Activated CD4-positive, alpha-beta T cell treated with anti-CD3 and anti-CD28 coated beads for 24 hours (primary cell): ENCODE data around the gene SMC5.
"Not testable (repeated sequence)": the region's sequence is repeated elsewhere in the genome, so short reads cannot be mapped to it uniquely, and the experiment has no call there.

Experiments
- DNase-seq, 2 donors: peaks; one replicate each; pipeline ENCODE4 v3.0.0-alpha.2; 2020; ENCODE audit warnings: low read depth in 2 of 2

The SMC5 gene

GRCh38 chr9:70263421-70263820, 4.6 kb downstream of the SMC5 start:
- DNase-seq = no peak

- DNase-seq = no peak
Observed at GRCh38 chr9:70278305-70278704, 19.5 kb downstream of the SMC5 start.

GRCh38 chr9:70283848-70284247, 25.1 kb downstream of the SMC5 start:
- no peak for DNase-seq

DNA sequence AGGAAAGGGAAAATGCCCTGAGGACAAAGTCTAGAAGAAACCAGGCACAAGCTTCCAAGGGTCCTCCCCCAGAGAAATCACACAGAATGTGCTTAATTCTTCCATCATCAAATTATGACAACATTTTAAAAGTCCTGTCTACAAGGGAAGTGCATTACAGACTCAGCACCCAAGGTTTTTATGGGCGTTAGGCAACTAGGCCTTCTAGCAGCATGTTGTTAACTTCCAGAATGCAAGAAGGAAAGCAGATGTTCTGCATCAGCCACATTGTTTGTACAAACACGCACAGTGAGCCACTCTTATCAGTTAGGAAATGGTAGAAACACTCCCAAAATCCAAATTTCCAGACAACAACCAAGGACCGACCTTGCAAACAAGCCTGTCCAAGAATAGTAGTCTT, 26.5 kb downstream of the SMC5 start:
- no peak for DNase-seq

DNA sequence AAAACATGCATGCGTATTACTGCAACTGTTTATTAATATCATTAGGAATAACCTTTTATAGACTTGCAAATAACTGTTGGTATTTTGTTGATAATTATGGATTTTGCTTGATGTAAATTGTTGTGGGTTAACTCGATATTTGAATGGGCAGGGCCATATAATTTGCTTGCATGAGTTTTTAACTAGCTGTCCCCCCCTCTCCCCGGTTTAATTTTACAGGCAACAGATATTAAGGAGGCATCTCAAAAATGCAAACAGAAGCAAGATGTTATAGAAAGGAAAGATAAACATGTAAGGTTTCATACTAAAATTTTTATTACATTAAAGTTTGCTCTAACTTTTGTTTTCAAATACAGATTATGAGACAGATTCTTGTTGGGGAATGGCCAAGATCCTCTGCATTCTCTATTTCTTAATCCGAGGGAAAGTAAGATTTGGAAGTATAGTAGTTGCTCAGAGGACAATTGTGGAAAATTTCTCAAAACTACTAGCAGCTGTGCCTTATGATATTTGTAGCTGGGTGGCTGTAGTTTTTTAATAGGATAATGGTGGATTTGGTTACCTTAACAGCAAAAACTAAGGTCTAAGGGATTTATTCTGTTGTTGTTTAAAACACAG, 27.3 kb downstream of the SMC5 start:
- DNase-seq = no peak

GRCh38 chr9:70290626-70291025, 31.8 kb downstream of the SMC5 start:
- no peak for DNase-seq

DNA sequence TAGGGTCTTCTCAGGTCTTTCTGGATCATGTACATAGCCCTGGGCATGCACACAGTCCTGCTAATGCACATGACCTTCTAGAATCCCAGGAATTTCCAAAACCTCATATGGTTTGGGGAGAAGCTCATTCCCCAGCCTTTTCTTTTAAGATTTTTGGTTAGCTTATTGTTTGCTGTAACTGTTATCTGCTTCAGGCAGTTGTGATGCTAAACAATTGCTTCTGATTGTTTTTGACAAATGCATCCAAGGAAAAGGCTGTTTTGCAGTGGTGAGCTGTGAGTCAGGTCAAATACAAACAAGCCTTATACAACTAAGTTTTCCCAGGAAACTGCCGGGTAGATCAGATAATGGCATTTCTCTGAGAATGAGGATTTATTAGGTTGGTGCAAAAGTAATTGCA, 32.7 kb downstream of the SMC5 start:
- no peak for DNase-seq

GRCh38 chr9:70292253-70292652, 33.5 kb downstream of the SMC5 start:
- no peak for DNase-seq

DNA sequence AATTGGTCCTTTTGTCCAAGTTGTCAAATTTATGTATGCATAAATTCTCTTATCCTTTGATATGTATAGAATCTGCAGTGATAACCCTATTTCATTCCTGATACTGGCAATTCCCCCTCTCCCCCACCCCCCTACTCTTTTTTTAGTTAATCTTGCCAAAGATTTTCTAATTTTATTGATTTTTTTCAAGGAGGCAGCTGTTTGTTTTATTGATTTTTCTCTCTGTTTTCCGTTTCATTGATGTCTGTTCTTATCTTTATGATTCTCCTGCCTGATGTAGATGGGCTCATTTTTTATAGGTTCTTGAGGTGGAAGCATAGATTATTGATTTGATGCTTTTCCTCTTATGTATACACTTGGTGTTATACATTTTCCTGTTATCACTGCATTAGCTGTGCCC, 34.4 kb downstream of the SMC5 start:
- no peak for DNase-seq

GRCh38 chr9:70297141-70297540, 38.4 kb downstream of the SMC5 start:
- DNase-seq = no peak

DNA sequence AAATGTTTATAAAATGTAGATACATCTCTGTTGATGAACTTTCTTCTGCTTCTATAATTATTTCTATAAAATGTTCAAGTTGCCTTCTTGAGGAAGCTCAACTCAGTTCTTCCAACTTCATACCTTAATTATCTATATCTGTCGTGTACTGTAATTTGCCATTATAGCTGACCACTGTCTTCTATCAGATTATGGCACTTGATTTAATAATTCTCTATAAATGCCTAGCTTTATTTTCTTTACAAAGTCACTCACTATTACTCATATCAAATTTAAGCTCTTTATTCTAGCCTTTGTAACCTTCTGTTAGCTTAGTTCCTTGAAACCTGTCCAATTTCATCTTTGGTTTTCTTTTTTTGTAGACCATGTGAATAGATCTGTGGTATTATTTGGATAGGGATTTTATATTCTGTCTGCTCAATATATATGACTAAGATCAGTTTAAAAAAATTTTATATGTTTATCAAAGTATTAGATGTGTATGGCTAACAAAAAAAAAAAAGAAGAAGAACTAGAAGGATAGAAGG, 39.5 kb downstream of the SMC5 start:
- DNase-seq = no peak

GRCh38 chr9:70303268-70303667, 44.5 kb downstream of the SMC5 start:
- DNase-seq = no peak

GRCh38 chr9:70304810-70305209, 46.0 kb downstream of the SMC5 start:
- no peak for DNase-seq

DNA sequence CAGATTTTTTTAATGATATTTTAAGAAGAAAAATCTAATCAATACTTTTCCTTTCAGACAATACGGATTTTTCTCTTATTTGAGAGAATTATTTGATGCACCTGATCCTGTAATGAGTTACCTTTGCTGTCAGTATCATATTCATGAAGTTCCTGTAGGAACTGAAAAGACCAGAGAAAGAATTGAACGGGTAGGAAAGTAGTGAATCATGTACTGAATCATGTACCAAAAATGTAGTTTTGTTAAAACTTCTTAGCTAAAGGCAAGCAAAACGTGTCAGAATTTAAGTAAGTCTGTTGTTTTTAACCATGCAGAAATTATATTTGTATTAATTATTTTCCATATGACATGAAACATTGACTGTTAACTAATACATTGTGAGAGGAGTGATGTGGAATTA, 56.6 kb downstream of the SMC5 start:
- DNase-seq = no peak

GRCh38 chr9:70318002-70318401, 59.2 kb downstream of the SMC5 start:
- DNase-seq = no peak

DNA sequence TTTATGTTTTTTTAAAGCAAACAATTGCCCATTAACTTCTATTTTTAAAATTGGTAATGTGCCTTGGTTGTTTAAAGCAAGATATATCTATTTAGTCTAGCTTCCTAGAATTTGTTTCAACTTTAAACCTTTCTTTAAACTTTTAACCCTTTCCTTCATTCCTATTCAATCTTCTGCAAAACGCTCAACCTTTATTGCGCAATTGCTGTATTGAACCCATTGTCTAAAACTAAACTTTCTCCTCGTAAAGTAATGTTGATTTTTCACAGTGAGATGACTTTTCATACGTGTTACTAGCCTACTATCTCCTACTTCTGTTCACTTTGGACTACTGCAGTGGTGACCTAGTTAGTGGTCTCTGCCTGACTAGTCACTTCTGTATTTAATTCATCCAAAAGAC, 63.3 kb downstream of the SMC5 start:
- DNase-seq = no peak

DNA sequence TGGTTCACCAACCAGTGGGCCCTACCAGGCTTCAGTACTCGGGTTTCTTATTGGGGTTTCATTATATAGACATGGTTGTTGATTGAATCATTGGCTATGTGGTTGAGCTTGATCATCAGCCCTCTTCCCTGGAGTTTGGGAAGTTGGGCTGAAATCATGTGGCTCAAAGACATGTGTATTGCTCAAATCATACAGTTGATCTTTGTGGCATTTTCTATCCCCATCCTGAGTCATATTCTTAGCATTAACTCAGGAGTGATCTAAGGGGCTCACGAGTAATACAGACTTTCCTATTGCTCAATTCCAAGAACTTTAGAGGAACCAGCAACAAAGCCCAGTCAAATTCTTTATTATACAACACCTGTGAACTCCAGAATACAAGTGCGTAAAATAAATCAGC, 66.2 kb downstream of the SMC5 start:
- no peak for DNase-seq

- DNase-seq = not testable (repeated sequence)
Observed at GRCh38 chr9:70328625-70329024, 69.8 kb downstream of the SMC5 start.

GRCh38 chr9:70340572-70340971, 81.8 kb downstream of the SMC5 start:
- DNase-seq = no peak

GRCh38 chr9:70347046-70347445, 88.3 kb downstream of the SMC5 start:
- DNase-seq = no peak

GRCh38 chr9:70352356-70352755, 93.6 kb downstream of the SMC5 start:
- no peak for DNase-seq

DNA sequence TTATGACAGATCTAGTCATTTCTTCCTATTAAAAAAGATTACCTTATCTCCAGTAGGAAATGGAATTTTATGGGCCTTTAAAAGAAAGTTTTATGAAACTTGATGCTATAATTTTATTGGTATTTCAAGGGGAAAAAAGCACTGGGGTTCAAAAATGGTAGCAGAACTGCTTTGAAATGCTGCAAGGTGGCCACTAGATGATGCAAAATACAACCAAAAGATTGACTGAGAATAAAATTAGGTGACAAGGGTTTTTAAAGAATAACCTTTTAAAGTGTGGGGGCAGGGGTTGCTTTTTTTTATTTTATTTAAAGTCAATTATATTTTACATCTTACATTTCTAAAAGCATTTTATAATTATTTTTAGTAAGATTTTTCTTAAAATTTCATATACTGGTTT, 94.0 kb downstream of the SMC5 start:
- no peak for DNase-seq

- no peak for DNase-seq
Observed at GRCh38 chr9:70355801-70356200, 97.0 kb downstream of the SMC5 start.

- no peak for DNase-seq
Observed at GRCh38 chr9:70362952-70363351, 104.2 kb downstream of the SMC5 start.
